ENCODE results near the gene MSRB3.

DNA sequence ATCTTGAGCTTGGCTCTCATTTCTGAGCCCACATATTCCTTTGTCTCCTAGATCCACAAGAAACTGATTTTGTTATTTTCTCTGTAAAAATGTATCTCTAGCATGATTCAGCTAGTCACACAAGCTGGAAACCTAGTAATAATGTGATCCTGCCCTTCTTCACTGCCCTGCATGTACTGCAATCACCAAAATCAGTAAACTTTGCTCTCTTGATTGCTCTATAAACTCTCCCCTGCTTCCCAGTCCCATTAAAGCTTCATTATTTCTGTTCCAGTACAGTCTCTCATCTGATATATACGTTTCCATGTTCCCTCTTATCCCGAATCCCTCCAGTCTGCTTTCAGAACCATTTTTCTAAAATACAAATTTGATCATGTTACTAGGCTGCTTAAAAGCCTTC is 166.5 kb downstream of the MSRB3 start:
- TF ChIP-seq GABPB1 (CRISPR knock-in tag; IDR thresholded peaks at IDR 0.05): no peak
- TF ChIP-seq, protein P1, sequence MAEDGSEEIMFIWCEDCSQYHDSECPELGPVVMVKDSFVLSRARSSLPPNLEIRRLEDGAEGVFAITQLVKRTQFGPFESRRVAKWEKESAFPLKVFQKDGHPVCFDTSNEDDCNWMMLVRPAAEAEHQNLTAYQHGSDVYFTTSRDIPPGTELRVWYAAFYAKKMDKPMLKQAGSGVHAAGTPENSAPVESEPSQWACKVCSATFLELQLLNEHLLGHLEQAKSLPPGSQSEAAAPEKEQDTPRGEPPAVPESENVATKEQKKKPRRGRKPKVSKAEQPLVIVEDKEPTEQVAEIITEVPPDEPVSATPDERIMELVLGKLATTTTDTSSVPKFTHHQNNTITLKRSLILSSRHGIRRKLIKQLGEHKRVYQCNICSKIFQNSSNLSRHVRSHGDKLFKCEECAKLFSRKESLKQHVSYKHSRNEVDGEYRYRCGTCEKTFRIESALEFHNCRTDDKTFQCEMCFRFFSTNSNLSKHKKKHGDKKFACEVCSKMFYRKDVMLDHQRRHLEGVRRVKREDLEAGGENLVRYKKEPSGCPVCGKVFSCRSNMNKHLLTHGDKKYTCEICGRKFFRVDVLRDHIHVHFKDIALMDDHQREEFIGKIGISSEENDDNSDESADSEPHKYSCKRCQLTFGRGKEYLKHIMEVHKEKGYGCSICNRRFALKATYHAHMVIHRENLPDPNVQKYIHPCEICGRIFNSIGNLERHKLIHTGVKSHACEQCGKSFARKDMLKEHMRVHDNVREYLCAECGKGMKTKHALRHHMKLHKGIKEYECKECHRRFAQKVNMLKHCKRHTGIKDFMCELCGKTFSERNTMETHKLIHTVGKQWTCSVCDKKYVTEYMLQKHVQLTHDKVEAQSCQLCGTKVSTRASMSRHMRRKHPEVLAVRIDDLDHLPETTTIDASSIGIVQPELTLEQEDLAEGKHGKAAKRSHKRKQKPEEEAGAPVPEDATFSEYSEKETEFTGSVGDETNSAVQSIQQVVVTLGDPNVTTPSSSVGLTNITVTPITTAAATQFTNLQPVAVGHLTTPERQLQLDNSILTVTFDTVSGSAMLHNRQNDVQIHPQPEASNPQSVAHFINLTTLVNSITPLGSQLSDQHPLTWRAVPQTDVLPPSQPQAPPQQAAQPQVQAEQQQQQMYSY (CRISPR knock-in tag; IDR thresholded peaks at IDR 0.05): no peak
- TF ChIP-seq, protein P2, sequence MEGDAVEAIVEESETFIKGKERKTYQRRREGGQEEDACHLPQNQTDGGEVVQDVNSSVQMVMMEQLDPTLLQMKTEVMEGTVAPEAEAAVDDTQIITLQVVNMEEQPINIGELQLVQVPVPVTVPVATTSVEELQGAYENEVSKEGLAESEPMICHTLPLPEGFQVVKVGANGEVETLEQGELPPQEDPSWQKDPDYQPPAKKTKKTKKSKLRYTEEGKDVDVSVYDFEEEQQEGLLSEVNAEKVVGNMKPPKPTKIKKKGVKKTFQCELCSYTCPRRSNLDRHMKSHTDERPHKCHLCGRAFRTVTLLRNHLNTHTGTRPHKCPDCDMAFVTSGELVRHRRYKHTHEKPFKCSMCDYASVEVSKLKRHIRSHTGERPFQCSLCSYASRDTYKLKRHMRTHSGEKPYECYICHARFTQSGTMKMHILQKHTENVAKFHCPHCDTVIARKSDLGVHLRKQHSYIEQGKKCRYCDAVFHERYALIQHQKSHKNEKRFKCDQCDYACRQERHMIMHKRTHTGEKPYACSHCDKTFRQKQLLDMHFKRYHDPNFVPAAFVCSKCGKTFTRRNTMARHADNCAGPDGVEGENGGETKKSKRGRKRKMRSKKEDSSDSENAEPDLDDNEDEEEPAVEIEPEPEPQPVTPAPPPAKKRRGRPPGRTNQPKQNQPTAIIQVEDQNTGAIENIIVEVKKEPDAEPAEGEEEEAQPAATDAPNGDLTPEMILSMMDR (IDR thresholded peaks at IDR 0.05): no peak
